Liver (tissue), 3 donors: ENCODE results near the gene CAPZA3.

Experiments used
- ATF3 ChIP-seq: IDR thresholded peaks from 2 replicates; pipeline ENCODE4 v1.6.1; 2016; ENCODE audit warnings: antibody characterized with exemption
- CTCF ChIP-seq: fragments of 150-350 bp; IDR thresholded peaks from 2 replicates; pipeline ENCODE4 v1.5.1; 2017; ENCODE audit warnings: improper control_type of control experiment, low read depth, low read length; ENCODE audit not compliant: missing input control
- JUND ChIP-seq, 2 donors: IDR thresholded peaks; 2 replicates each; pipeline ENCODE4 v1.6.1; 2016; ENCODE audit warnings: antibody characterized with exemption in 2 of 2
- MAX ChIP-seq: IDR thresholded peaks from 2 replicates; pipeline ENCODE4 v1.6.1; 2016; ENCODE audit warnings: antibody characterized with exemption
- NR2F2 ChIP-seq: IDR thresholded peaks from 2 replicates; pipeline ENCODE4 v1.6.1; 2016; ENCODE audit warnings: antibody characterized with exemption
- REST ChIP-seq: IDR thresholded peaks from 2 replicates; pipeline ENCODE4 v1.6.1; 2016; ENCODE audit warnings: antibody characterized with exemption, mild to moderate bottlenecking
- RXRA ChIP-seq, 2 donors: IDR thresholded peaks; 2 replicates each; pipeline ENCODE4 v1.6.1; 2017 to 2018; ENCODE audit warnings: antibody characterized with exemption in 2 of 2, mild to moderate bottlenecking in 1 of 2
- YY1 ChIP-seq: IDR thresholded peaks from 2 replicates; pipeline ENCODE4 v1.6.1; 2016; ENCODE audit warnings: antibody characterized with exemption, mild to moderate bottlenecking
- donor health status: healthy.
- donor health status: healthy.

- TF ChIP-seq CTCF (no peak), MAX (no peak), JUND (IDR thresholded peaks at IDR 0.05) (no peak), YY1 (no peak), ATF3 (no peak), REST (no peak), RXRA (IDR thresholded peaks at IDR 0.05) (no peak), NR2F2 (no peak)
These were observed 47.3 kb upstream of the CAPZA3 start for GRCh38 chr12:18690653-18691052.
